Sciatic nerve (tissue), 2 donors: ENCODE data around the gene KRTAP12-3. TPM values are rescaled to one million over a fixed set of nuclear protein-coding genes. Genes with fewer than 3 reads are reported as not detected.
"Not testable (repeated sequence)": the region's sequence is repeated elsewhere in the genome, so short reads cannot be mapped to it uniquely, and the experiment has no call there.

ENCODE experiments used
- ATAC-seq: fragments of 200-7000 bp; cut with Tn5 transposase; one replicate; pipeline ENCODE4 v1.9.1; 2020; ENCODE audit warnings: mild to moderate bottlenecking, moderate library complexity
- DNase-seq: peaks from one replicate; pipeline ENCODE4 v3.0.0-alpha.2; 2020; ENCODE audit warnings: low spot score
- intact Hi-C: fragments of 100-400 bp; cut with DNase I; formaldehyde crosslinking; loops from one replicate; pipeline ENCODE4 v1.14.2; 2022
- total RNA-seq: library from RNA; stranded (reverse); fragmentation: NEBNext Ultra II Directional; extraction: Animal tissue kit (Norgen Biotek cat#: 25700); gene quantifications from one replicate; pipeline ENCODE4 v1.2.1, GENCODE V29; 2021
- donor health status: DM: no; HTN: no; CAD: no.
- donor health status: DM: no; HTN: no; CAD: no.

The KRTAP12-3 gene
- total RNA-seq, 1 donor from 2014 or later, result not detected

GRCh38 chr21:44626262-44626661 lies 31.5 kb upstream of the KRTAP12-3 start:
- DNase-seq (no peak), ATAC-seq (no peak)
- intact Hi-C loops, result no loop called here

GRCh38 chr21:44626673-44627143 lies 31.0 kb upstream of the KRTAP12-3 start, which contains the start of gene KRTAP10-9:
Gene KRTAP10-9 (plus strand): TSS chr21:44627093. CDS start chr21:44627172, 79 bp downstream.
- ATAC-seq (no peak), DNase-seq (no peak)
- intact Hi-C loops, result no loop called here

- ATAC-seq, DNase-seq, intact Hi-C loops: not testable (repeated sequence)
Measured at GRCh38 chr21:44627181-44627822, 30.4 kb upstream of the KRTAP12-3 start.

GRCh38 chr21:44627831-44628233 lies 29.9 kb upstream of the KRTAP12-3 start:
- intact Hi-C loops, ATAC-seq, DNase-seq: not testable (repeated sequence)

- ATAC-seq (no peak), DNase-seq (no peak)
- intact Hi-C loops, result no loop called here
Measured at GRCh38 chr21:44628707-44629391, 28.9 kb upstream of the KRTAP12-3 start.

GRCh38 chr21:44630440-44630839 lies 27.3 kb upstream of the KRTAP12-3 start:
- DNase-seq (no peak), ATAC-seq (no peak)
- intact Hi-C loops, result no loop called here

GRCh38 chr21:44632067-44632466 lies 25.7 kb upstream of the KRTAP12-3 start:
- no peak for ATAC-seq
- DNase-seq, result no peak
- intact Hi-C loops, result no loop called here

GRCh38 chr21:44636209-44637017 lies 21.3 kb upstream of the KRTAP12-3 start:
- intact Hi-C loops, result no loop called here
- peak; percentile 49 for DNase-seq
- ATAC-seq, result no peak

- ATAC-seq (no peak), DNase-seq (peak; percentile 26)
- intact Hi-C loops, result no loop called here
Measured at GRCh38 chr21:44637018-44637850, 20.5 kb upstream of the KRTAP12-3 start, which contains the start of gene KRTAP10-10. Gene KRTAP10-10 (plus strand): TSS chr21:44637356. CDS start chr21:44637418, 62 bp downstream.

- ATAC-seq, intact Hi-C loops: not testable (repeated sequence)
- DNase-seq, result peak; percentile 35
Measured at GRCh38 chr21:44637851-44638348, 19.8 kb upstream of the KRTAP12-3 start.

- intact Hi-C loops, ATAC-seq: not testable (repeated sequence)
- peak; percentile 40 for DNase-seq
Measured at GRCh38 chr21:44638506-44639330, 19.0 kb upstream of the KRTAP12-3 start.

- DNase-seq (peak; percentile 47), ATAC-seq (no peak)
- intact Hi-C loops, result no loop called here
Measured at GRCh38 chr21:44639331-44639655, 18.4 kb upstream of the KRTAP12-3 start.

- DNase-seq (peak; percentile 15), ATAC-seq (no peak)
- intact Hi-C loops, result no loop called here
Measured at GRCh38 chr21:44640761-44641160, 17.0 kb upstream of the KRTAP12-3 start.

GRCh38 chr21:44643741-44644310 lies 13.9 kb upstream of the KRTAP12-3 start:
- intact Hi-C loops, result no loop called here
- peak; percentile 35 for DNase-seq

GRCh38 chr21:44644878-44645277 lies 12.9 kb upstream of the KRTAP12-3 start:
- ATAC-seq (no peak), DNase-seq (no peak)
- intact Hi-C loops, result no loop called here

More at GRCh38 chr21:44643741-44644310, 13.9 kb upstream of the KRTAP12-3 start:
- ATAC-seq, result no peak

- DNase-seq, result peak; percentile 14
- intact Hi-C loops, ATAC-seq: not testable (repeated sequence)
Measured at GRCh38 chr21:44646366-44647221, 11.1 kb upstream of the KRTAP12-3 start, which contains the start of gene KRTAP10-11. Gene KRTAP10-11 (plus strand): TSS chr21:44646414. CDS start chr21:44646459, 45 bp downstream.
